Testis (tissue), 3 donors: ENCODE measurements around the gene ZNF613. TPM values are rescaled to one million over a fixed set of nuclear protein-coding genes. Genes with fewer than 3 reads are reported as not detected.
"Not testable (repeated sequence)": the region's sequence is repeated elsewhere in the genome, so short reads cannot be mapped to it uniquely, and the experiment has no call there.

Experiments
- DNase-seq: peaks from one replicate; pipeline ENCODE4 v3.0.0-alpha.2; 2019
- H3K27ac ChIP-seq, 2 donors: fragments of 200-600 bp; sonication (generic); one replicate each; pipeline ENCODE4 v1.5.1; 2019
- H3K27me3 ChIP-seq: fragments of 200-600 bp; sonication (generic); one replicate; pipeline ENCODE4 v1.5.1; 2019
- H3K36me3 ChIP-seq: fragments of 200-600 bp; sonication (generic); one replicate; pipeline ENCODE4 v1.5.1; 2017; ENCODE audit warnings: low read depth; ENCODE audit errors: missing control alignments
- H3K4me1 ChIP-seq: fragments of 200-600 bp; sonication (generic); one replicate; pipeline ENCODE4 v1.5.1; 2019
- H3K4me3 ChIP-seq, 2 donors: fragments of 200-600 bp; sonication (generic); one replicate each; pipeline ENCODE4 v1.5.1; 2017 to 2019
- H3K9me3 ChIP-seq: fragments of 200-600 bp; sonication (generic); one replicate; pipeline ENCODE4 v1.5.1; 2017
- CTCF ChIP-seq, 3 experiments: fragments of 450-650 bp in 2 of 3; fragments of 200-600 bp in 1 of 3; sonication (generic) in 1 of 3; IDR thresholded peaks; one replicate each; pipeline ENCODE4 v1.5.1; 2016 to 2019; ENCODE audit warnings: antibody characterized with exemption in 3 of 3, mild to moderate bottlenecking in 2 of 3, moderate library complexity in 1 of 3
- POLR2A ChIP-seq: fragments of 450-650 bp; IDR thresholded peaks from one replicate; pipeline ENCODE4 v1.6.1; 2017; ENCODE audit warnings: antibody characterized with exemption, mild to moderate bottlenecking, moderate library complexity
- WGBS, 2 donors: methylation state at CpG; one replicate each; pipeline ENCODE4 v1.1.5; 2018; 5-methylcytosine and 5-hydroxymethylcytosine counted together
- intact Hi-C: fragments of 100-400 bp; cut with DNase I; formaldehyde crosslinking; loops from one replicate; pipeline ENCODE4 v1.15.1; 2023; ENCODE audit warnings: low total_unique reads
- polyA plus RNA-seq: library from polyadenylated mRNA; stranded (reverse); fragments of 350-450 nt; fragmentation: Illumina TruSeq; extraction: RNeasy Lipid Tissue Mini Kit (QIAGEN cat#74804); gene quantifications from one replicate; pipeline ENCODE4 v1.2.3, GENCODE V29; 2014; ENCODE audit warnings: low read depth, low replicate concordance; ENCODE audit not compliant: insufficient read depth
- total RNA-seq, 2 donors: library from RNA; depleted of rRNA; stranded (reverse); fragments of >200 nt; gene quantifications; one replicate each; pipeline ENCODE4 v1.2.3, GENCODE V29; 2016

The ZNF613 gene
- total and polyA plus RNA-seq, 3 donors from 2014 or later = 2.8 to 9.4 (median 9.2) TPM

DNA sequence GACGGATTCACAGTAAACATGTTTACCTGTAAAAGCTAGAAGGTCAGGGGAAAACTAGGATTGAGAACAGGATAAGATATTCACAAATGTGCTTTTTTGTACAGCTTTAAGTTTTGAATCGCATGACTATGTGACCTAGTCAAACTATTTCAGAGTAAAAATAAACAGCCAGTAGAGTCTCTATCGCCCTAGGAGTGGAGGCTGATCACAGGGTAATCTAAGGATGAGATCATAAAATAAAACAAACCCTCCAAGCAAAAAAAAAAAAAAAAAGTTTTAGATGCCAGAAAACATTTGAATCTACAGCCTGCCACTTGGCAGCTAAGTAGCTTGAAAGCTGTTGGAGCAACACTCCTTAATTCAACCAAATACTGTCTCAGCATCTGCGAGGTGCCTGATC is 32.5 kb downstream of the ZNF613 start:
- H3K4me3 ChIP-seq = no peak overlapping the region
- no peak overlapping the region for H3K27ac ChIP-seq
- intact Hi-C loops = no loop called here
- no peak for DNase-seq
- no peaks in the 10 kb centered on the region for H3K27me3 ChIP-seq
- no peaks in the 10 kb centered on the region for H3K36me3 ChIP-seq
- H3K4me1 ChIP-seq = peaks cover 10% of the 10 kb centered on the region
- H3K9me3 ChIP-seq = no peaks in the 10 kb centered on the region
- WGBS, 2 donors = 76% methylated on average over 4 of the region's 4 CpGs
- TF ChIP-seq CTCF (IDR thresholded peaks at IDR 0.05) = no peak
- TF ChIP-seq POLR2A = no peak

DNA sequence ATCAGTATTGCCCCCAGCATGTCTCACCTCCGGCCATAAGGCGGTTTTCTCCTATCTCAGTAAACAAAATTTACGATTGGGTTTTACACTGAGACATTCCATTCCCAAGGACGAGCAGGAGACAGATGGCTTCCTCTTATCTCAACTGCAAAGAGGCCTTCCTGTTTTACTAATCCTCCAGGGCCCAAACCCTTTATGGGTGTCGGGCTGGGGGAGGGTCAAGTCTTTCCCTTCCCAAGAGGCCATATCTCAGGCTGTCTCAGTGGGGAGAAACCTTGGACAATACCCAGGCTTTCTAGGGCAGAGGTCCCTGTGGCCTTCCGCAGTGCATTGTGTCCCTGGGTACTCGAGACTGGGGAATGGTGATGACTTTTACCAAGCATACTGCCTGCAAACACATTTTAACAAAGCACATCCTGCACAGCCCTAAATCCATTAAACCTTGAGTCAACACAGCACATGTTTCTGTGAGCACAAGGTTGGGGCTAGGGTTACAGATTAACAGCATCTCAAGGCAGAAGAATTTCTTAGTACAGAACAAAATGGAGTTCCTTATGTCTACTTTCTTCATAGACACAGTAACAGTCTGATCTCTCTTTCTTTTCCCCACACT is 33.5 kb downstream of the ZNF613 start:
- H3K4me3 ChIP-seq, DNase-seq, intact Hi-C loops, H3K9me3 ChIP-seq, H3K27me3 ChIP-seq, H3K27ac ChIP-seq, H3K36me3 ChIP-seq, H3K4me1 ChIP-seq: not testable (repeated sequence)
- 27 to 49% methylated on average over 5 to 7 of the region's 7 CpGs for WGBS, 2 donors

GRCh38 chr19:51965583-51965982 is 38.3 kb downstream of the ZNF613 start:
- Histone ChIP-seq H3K9me3 (no peaks in the 10 kb centered on the region), H3K27ac (no peak overlapping the region), H3K36me3 (no peaks in the 10 kb centered on the region), H3K4me3 (no peak overlapping the region), H3K27me3 (no peaks in the 10 kb centered on the region), H3K4me1 (peaks cover 5% of the 10 kb centered on the region)
- TF ChIP-seq CTCF (IDR thresholded peaks at IDR 0.05) = no peak
- TF ChIP-seq POLR2A = no peak
- intact Hi-C loops = no loop called here
- 95 to 96% methylated on average over 5 of the region's 5 CpGs for WGBS, 2 donors
- no peak for DNase-seq

DNA sequence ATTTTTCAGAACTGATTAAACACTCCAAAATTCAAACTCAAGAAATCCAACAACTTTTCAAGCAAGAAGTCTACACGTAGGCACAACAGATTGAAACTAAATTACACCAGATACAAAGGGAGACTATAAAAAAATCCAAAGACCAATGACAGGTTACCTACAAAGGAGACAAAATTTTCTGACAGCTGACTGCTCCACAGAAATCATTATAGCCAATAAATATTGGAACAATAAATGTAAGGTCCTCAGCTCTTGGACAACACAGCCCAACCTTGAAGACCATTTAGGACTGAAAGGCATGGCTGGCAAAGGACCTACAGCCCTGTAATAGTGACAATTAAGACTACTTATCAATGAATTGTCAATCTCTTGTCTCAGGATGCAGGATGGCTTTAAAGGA is 43.4 kb downstream of the ZNF613 start:
- intact Hi-C loops = no loop called here
- WGBS, 2 donors = 97 to 100% methylated on average over 1 of the region's 1 CpG
- peaks cover 3% of the 10 kb centered on the region for H3K36me3 ChIP-seq

GRCh38 chr19:51971624-51972023 is 44.4 kb downstream of the ZNF613 start:
- Histone ChIP-seq H3K27me3 (no peaks in the 10 kb centered on the region), H3K27ac (no peak overlapping the region), H3K36me3 (peaks cover 3% of the 10 kb centered on the region), H3K4me3 (no peak overlapping the region), H3K9me3 (no peaks in the 10 kb centered on the region), H3K4me1 (no peaks in the 10 kb centered on the region)
- WGBS, 2 donors = 96 to 98% methylated on average over 4 of the region's 4 CpGs
- DNase-seq = no peak
- TF ChIP-seq POLR2A (no peak), CTCF (IDR thresholded peaks at IDR 0.05) (no peak)
- intact Hi-C loops = no loop called here

More for the DNA sequence above, 43.4 kb downstream of the ZNF613 start:
- no peaks in the 10 kb centered on the region for H3K9me3 ChIP-seq
- no peak for DNase-seq
- no peaks in the 10 kb centered on the region for H3K27me3 ChIP-seq
- H3K4me1 ChIP-seq = no peaks in the 10 kb centered on the region
- H3K4me3 ChIP-seq = no peak overlapping the region
- H3K27ac ChIP-seq = no peak overlapping the region
- TF ChIP-seq POLR2A = no peak
- TF ChIP-seq CTCF (IDR thresholded peaks at IDR 0.05) = no peak

- 96% methylated on average over 17 of the region's 17 CpGs for WGBS, 2 donors
- DNase-seq, H3K4me1 ChIP-seq, H3K4me3 ChIP-seq, H3K27ac ChIP-seq, H3K9me3 ChIP-seq, H3K36me3 ChIP-seq, H3K27me3 ChIP-seq, intact Hi-C loops: not testable (repeated sequence)
Observed at GRCh38 chr19:51975787-51976186, 48.5 kb downstream of the ZNF613 start.
